Prostate gland (tissue), 2 donors: ENCODE data around the gene RAI1. TPM values are rescaled to one million over a fixed set of nuclear protein-coding genes. Genes with fewer than 3 reads are reported as not detected.
A peak's percentile ranks its signal among the peaks of the same experiment; 100 is the strongest.

ENCODE experiments used
- DNase-seq: peaks from one replicate; pipeline ENCODE4 v3.0.0-alpha.2; 2019; ENCODE audit warnings: low spot score
- H3K27ac ChIP-seq, 2 donors: fragments of 200-600 bp; sonication (generic); 2 replicates each; pipeline ENCODE4 v1.5.1; 2017 to 2019
- H3K27me3 ChIP-seq: fragments of 200-600 bp; sonication (generic); replicated peaks from 2 replicates; pipeline ENCODE4 v1.5.1; 2019; ENCODE audit not compliant: insufficient read depth
- H3K36me3 ChIP-seq, 2 donors: fragments of 200-600 bp; sonication (generic); 1 replicate in 1 of 2; 2 replicates in 1 of 2; pipeline versions ENCODE4 v1.5.1 to v1.8.1; 2017 to 2019
- H3K4me1 ChIP-seq: fragments of 200-600 bp; sonication (generic); replicated peaks from 2 replicates; pipeline ENCODE4 v1.5.1; 2019
- H3K4me3 ChIP-seq, 2 donors: fragments of 200-600 bp; sonication (generic); 2 replicates each; pipeline ENCODE4 v1.5.1; 2017 to 2019
- H3K9me3 ChIP-seq: fragments of 200-600 bp; sonication (generic); 2 replicates; pipeline ENCODE4 v1.5.1; 2017
- CTCF ChIP-seq, 4 experiments: fragments of 200-600 bp in 2 of 4; fragments of 450-650 bp in 2 of 4; sonication (generic) in 2 of 4; IDR thresholded peaks; 1 replicate in 3 of 4; 2 replicates in 1 of 4; pipeline ENCODE4 v1.5.1; 2016 to 2019; ENCODE audit warnings: antibody characterized with exemption in 4 of 4, mild to moderate bottlenecking in 2 of 4, moderate library complexity in 2 of 4
- POLR2A ChIP-seq: fragments of 450-650 bp; IDR thresholded peaks from one replicate; pipeline ENCODE4 v1.6.1; 2016; ENCODE audit warnings: antibody characterized with exemption, mild to moderate bottlenecking
- POLR2AphosphoS5 ChIP-seq: sonication (generic); formaldehyde crosslinking; IDR thresholded peaks from one replicate; pipeline ENCODE4 v1.6.1; 2017; ENCODE audit warnings: antibody characterized with exemption
- WGBS: methylation state at CpG from one replicate; pipeline ENCODE4 v1.1.5; 2018; 5-methylcytosine and 5-hydroxymethylcytosine counted together
- intact Hi-C: fragments of 100-400 bp; cut with DNase I; formaldehyde crosslinking; loops from one replicate; pipeline ENCODE4 v1.14.2; 2022
- total RNA-seq, 2 donors: library from RNA; depleted of rRNA; stranded (reverse); fragments of >200 nt; gene quantifications; one replicate each; pipeline ENCODE4 v1.1.0, GENCODE V29; 2016

RAI1 gene
- total RNA-seq, 2 donors from 2014 or later, result 69.2 to 71.0 TPM

- H3K4me3 ChIP-seq, result no peak overlapping the region
- H3K36me3 ChIP-seq, result no peaks in the 10 kb centered on the region
- peak overlapping the region; percentile 68 to 69 for H3K27ac ChIP-seq
- peaks cover 7% of the 10 kb centered on the region for H3K4me1 ChIP-seq
- 93% methylated on average over 9 of the region's 10 CpGs for WGBS
- intact Hi-C loops, result no loop called here
- DNase-seq, result no peak
- no peak for TF ChIP-seq POLR2A
- TF ChIP-seq CTCF (IDR thresholded peaks at IDR 0.05), result no peak
- TF ChIP-seq POLR2AphosphoS5, result no peak
- no peaks in the 10 kb centered on the region for H3K9me3 ChIP-seq
- no peaks in the 10 kb centered on the region for H3K27me3 ChIP-seq
Observed at GRCh38 chr17:17848311-17849082, 167.2 kb downstream of the RAI1 start.

- Histone ChIP-seq H3K4me1 (peaks cover 7% of the 10 kb centered on the region), H3K4me3 (no peak overlapping the region), H3K9me3 (no peaks in the 10 kb centered on the region), H3K27ac (peak overlapping the region; percentile 68 to 69), H3K27me3 (no peaks in the 10 kb centered on the region), H3K36me3 (no peaks in the 10 kb centered on the region)
- intact Hi-C loops, result no loop called here
- WGBS, result 48% methylated on average over 5 of the region's 5 CpGs
- TF ChIP-seq POLR2A (no peak), CTCF (IDR thresholded peaks at IDR 0.05) (no peak), POLR2AphosphoS5 (peak; percentile 23)
- DNase-seq, result no peak
Observed at GRCh38 chr17:17849147-17849820, 168.0 kb downstream of the RAI1 start.

GRCh38 chr17:17849845-17850373, 168.7 kb downstream of the RAI1 start:
- intact Hi-C loops, result no loop called here
- Histone ChIP-seq H3K27ac (peak overlapping the region; percentile 68 to 69), H3K9me3 (no peaks in the 10 kb centered on the region), H3K4me1 (peaks cover 7% of the 10 kb centered on the region), H3K36me3 (no peaks in the 10 kb centered on the region), H3K4me3 (no peak overlapping the region), H3K27me3 (no peaks in the 10 kb centered on the region)
- DNase-seq, result no peak
- 45% methylated on average over 2 of the region's 2 CpGs for WGBS
- TF ChIP-seq POLR2A, result no peak
- peak; percentile 57 for TF ChIP-seq POLR2AphosphoS5
- peak in 1 of 4 experiments; percentile 47 for TF ChIP-seq CTCF (IDR thresholded peaks at IDR 0.05)

- H3K36me3 ChIP-seq, result no peaks in the 10 kb centered on the region
- DNase-seq, result no peak
- WGBS, result 75% methylated on average over 21 of the region's 21 CpGs
- no peaks in the 10 kb centered on the region for H3K27me3 ChIP-seq
- TF ChIP-seq POLR2A, result no peak
- no peak for TF ChIP-seq CTCF (IDR thresholded peaks at IDR 0.05)
- no peak for TF ChIP-seq POLR2AphosphoS5
- H3K4me1 ChIP-seq, result peaks cover 7% of the 10 kb centered on the region
- H3K27ac ChIP-seq, result no peak overlapping the region
- H3K9me3 ChIP-seq, result no peaks in the 10 kb centered on the region
- intact Hi-C loops, result no loop called here
- H3K4me3 ChIP-seq, result no peak overlapping the region
Observed at GRCh38 chr17:17851103-17852002, 170.1 kb downstream of the RAI1 start.
